ENCODE measurements around the gene PTPRG. TPM values are rescaled to one million over a fixed set of nuclear protein-coding genes. Genes with fewer than 3 reads are reported as not detected.

The PTPRG gene
- total RNA-seq, 2 experiments from 2014 or later, result 0.10 TPM; not detected in 1

- CTCF ChIA-PET, result no interaction called here
- POLR2A ChIA-PET, result no interaction called here
- Mint-ChIP-seq H3K4me1 (ENCODE audit: low read depth) (no peaks in the 10 kb centered on the region), H3K4me3 (no peak overlapping the region), H3K27ac (no peak overlapping the region), H3K9me3 (no peaks in the 10 kb centered on the region), H3K36me3 (no peaks in the 10 kb centered on the region), H3K27me3 (no peaks in the 10 kb centered on the region)
- intact Hi-C loops (cut with micrococcal nuclease), result no loop called here
- DNase-seq, result no peak
Measured at GRCh38 chr3:62011666-62012065, 450.3 kb downstream of the PTPRG start.

- Mint-ChIP-seq H3K9me3 (no peaks in the 10 kb centered on the region), H3K27ac (no peak overlapping the region), H3K4me3 (no peak overlapping the region), H3K4me1 (ENCODE audit: low read depth) (no peaks in the 10 kb centered on the region), H3K27me3 (no peaks in the 10 kb centered on the region), H3K36me3 (no peaks in the 10 kb centered on the region)
- intact Hi-C loops (cut with micrococcal nuclease), result no loop called here
- ChIA-PET POLR2A (no interaction called here), CTCF (no interaction called here)
- no peak for DNase-seq
Measured at GRCh38 chr3:62013951-62014350, 452.6 kb downstream of the PTPRG start.

GRCh38 chr3:62015111-62015510, 453.7 kb downstream of the PTPRG start:
- no peak for DNase-seq
- Mint-ChIP-seq H3K36me3 (no peaks in the 10 kb centered on the region), H3K4me3 (no peak overlapping the region), H3K9me3 (no peaks in the 10 kb centered on the region), H3K27ac (no peak overlapping the region), H3K27me3 (no peaks in the 10 kb centered on the region), H3K4me1 (ENCODE audit: low read depth) (no peaks in the 10 kb centered on the region)
- intact Hi-C loops (cut with micrococcal nuclease), result no loop called here
- ChIA-PET POLR2A (no interaction called here), CTCF (no interaction called here)

GRCh38 chr3:62019906-62020305, 458.5 kb downstream of the PTPRG start:
- Mint-ChIP-seq H3K4me3 (no peak overlapping the region), H3K4me1 (ENCODE audit: low read depth) (no peaks in the 10 kb centered on the region), H3K27me3 (no peaks in the 10 kb centered on the region), H3K27ac (no peak overlapping the region), H3K36me3 (no peaks in the 10 kb centered on the region), H3K9me3 (no peaks in the 10 kb centered on the region)
- ChIA-PET POLR2A (no interaction called here), CTCF (no interaction called here)
- intact Hi-C loops (cut with micrococcal nuclease), result no loop called here
- no peak for DNase-seq

- H3K27ac Mint-ChIP-seq, result no peak overlapping the region
- H3K9me3 Mint-ChIP-seq, result no peaks in the 10 kb centered on the region
- no peaks in the 10 kb centered on the region for H3K4me1 Mint-ChIP-seq (ENCODE audit: low read depth)
- no peak for DNase-seq
- CTCF ChIA-PET, result no interaction called here
- H3K36me3 Mint-ChIP-seq, result no peaks in the 10 kb centered on the region
- H3K27me3 Mint-ChIP-seq, result no peaks in the 10 kb centered on the region
- intact Hi-C loops (cut with micrococcal nuclease), result no loop called here
- H3K4me3 Mint-ChIP-seq, result no peak overlapping the region
- POLR2A ChIA-PET, result no interaction called here
Measured at GRCh38 chr3:62020706-62021105, 459.3 kb downstream of the PTPRG start.

- ChIA-PET CTCF (no interaction called here), POLR2A (no interaction called here)
- no peak overlapping the region for H3K27ac Mint-ChIP-seq
- intact Hi-C loops (cut with micrococcal nuclease), result no loop called here
- no peaks in the 10 kb centered on the region for H3K36me3 Mint-ChIP-seq
- H3K9me3 Mint-ChIP-seq, result no peaks in the 10 kb centered on the region
- H3K4me1 Mint-ChIP-seq (ENCODE audit: low read depth), result no peaks in the 10 kb centered on the region
- H3K4me3 Mint-ChIP-seq, result no peak overlapping the region
- DNase-seq, result no peak
- H3K27me3 Mint-ChIP-seq, result no peaks in the 10 kb centered on the region
Measured at GRCh38 chr3:62022312-62022711, 460.9 kb downstream of the PTPRG start.

GRCh38 chr3:62024882-62025281, 463.5 kb downstream of the PTPRG start:
- CTCF ChIA-PET, result no interaction called here
- H3K4me3 Mint-ChIP-seq, result no peak overlapping the region
- H3K27ac Mint-ChIP-seq, result no peak overlapping the region
- intact Hi-C loops (cut with micrococcal nuclease), result no loop called here
- DNase-seq, result no peak
- POLR2A ChIA-PET, result no interaction called here
- no peaks in the 10 kb centered on the region for H3K36me3 Mint-ChIP-seq
- H3K9me3 Mint-ChIP-seq, result no peaks in the 10 kb centered on the region
- H3K27me3 Mint-ChIP-seq, result no peaks in the 10 kb centered on the region
- H3K4me1 Mint-ChIP-seq (ENCODE audit: low read depth), result no peaks in the 10 kb centered on the region

- Mint-ChIP-seq H3K27me3 (peaks cover 2% of the 10 kb centered on the region), H3K36me3 (no peaks in the 10 kb centered on the region), H3K27ac (no peak overlapping the region), H3K9me3 (no peaks in the 10 kb centered on the region), H3K4me1 (ENCODE audit: low read depth) (no peaks in the 10 kb centered on the region), H3K4me3 (no peak overlapping the region)
- intact Hi-C loops (cut with micrococcal nuclease), result no loop called here
- DNase-seq, result no peak
- ChIA-PET POLR2A (no interaction called here), CTCF (no interaction called here)
Measured at GRCh38 chr3:62025913-62026312, 464.5 kb downstream of the PTPRG start.

GRCh38 chr3:62027241-62027640, 465.9 kb downstream of the PTPRG start:
- Mint-ChIP-seq H3K4me3 (no peak overlapping the region), H3K4me1 (ENCODE audit: low read depth) (no peaks in the 10 kb centered on the region), H3K9me3 (no peaks in the 10 kb centered on the region), H3K27ac (no peak overlapping the region), H3K27me3 (peaks cover 2% of the 10 kb centered on the region), H3K36me3 (no peaks in the 10 kb centered on the region)
- POLR2A ChIA-PET, result no interaction called here
- intact Hi-C loops (cut with micrococcal nuclease), result no loop called here
- CTCF ChIA-PET, result interaction anchor here (0.6 kb wide), 1 partner anchor 419 kb away, joined by 3 read pairs; no protein-coding TSS in a partner anchor
- no peak for DNase-seq

GRCh38 chr3:62027796-62028195, 466.4 kb downstream of the PTPRG start:
- Mint-ChIP-seq H3K36me3 (no peaks in the 10 kb centered on the region), H3K27ac (no peak overlapping the region), H3K9me3 (no peaks in the 10 kb centered on the region), H3K4me1 (ENCODE audit: low read depth) (no peaks in the 10 kb centered on the region), H3K4me3 (no peak overlapping the region), H3K27me3 (peaks cover 2% of the 10 kb centered on the region)
- intact Hi-C loops (cut with micrococcal nuclease), result no loop called here
- CTCF ChIA-PET, result no interaction called here
- no peak for DNase-seq
- POLR2A ChIA-PET, result no interaction called here

GRCh38 chr3:62028236-62028635, 466.9 kb downstream of the PTPRG start:
- intact Hi-C loops (cut with micrococcal nuclease), result no loop called here

GRCh38 chr3:62032738-62033137, 471.4 kb downstream of the PTPRG start:
- intact Hi-C loops (cut with micrococcal nuclease), result no loop called here
- CTCF ChIA-PET, result no interaction called here
- DNase-seq, result no peak
- H3K9me3 Mint-ChIP-seq, result no peaks in the 10 kb centered on the region
- no peak overlapping the region for H3K27ac Mint-ChIP-seq
- peaks cover 2% of the 10 kb centered on the region for H3K27me3 Mint-ChIP-seq
- POLR2A ChIA-PET, result no interaction called here
- H3K4me1 Mint-ChIP-seq (ENCODE audit: low read depth), result no peaks in the 10 kb centered on the region
- no peak overlapping the region for H3K4me3 Mint-ChIP-seq
- H3K36me3 Mint-ChIP-seq, result no peaks in the 10 kb centered on the region

More at GRCh38 chr3:62028236-62028635, 466.9 kb downstream of the PTPRG start:
- Mint-ChIP-seq H3K27ac (no peak overlapping the region), H3K36me3 (no peaks in the 10 kb centered on the region), H3K9me3 (no peaks in the 10 kb centered on the region), H3K4me1 (ENCODE audit: low read depth) (no peaks in the 10 kb centered on the region), H3K4me3 (no peak overlapping the region), H3K27me3 (peaks cover 2% of the 10 kb centered on the region)
- DNase-seq, result no peak
- ChIA-PET CTCF (no interaction called here), POLR2A (no interaction called here)

- intact Hi-C loops (cut with micrococcal nuclease), result no loop called here
- DNase-seq, result no peak
- H3K27ac Mint-ChIP-seq, result no peak overlapping the region
- no peaks in the 10 kb centered on the region for H3K4me1 Mint-ChIP-seq (ENCODE audit: low read depth)
- H3K27me3 Mint-ChIP-seq, result no peaks in the 10 kb centered on the region
- POLR2A ChIA-PET, result no interaction called here
- no peaks in the 10 kb centered on the region for H3K36me3 Mint-ChIP-seq
- CTCF ChIA-PET, result no interaction called here
- no peak overlapping the region for H3K4me3 Mint-ChIP-seq
- no peaks in the 10 kb centered on the region for H3K9me3 Mint-ChIP-seq
Measured at GRCh38 chr3:62035402-62036057, 474.2 kb downstream of the PTPRG start.

Measured in activated CD4-positive, alpha-beta memory T cell treated with anti-CD3 and anti-CD28 coated beads for 36 hours (primary cell).